Measurements from ENCODE around the gene C19orf33.

Gene C19orf33

DNA sequence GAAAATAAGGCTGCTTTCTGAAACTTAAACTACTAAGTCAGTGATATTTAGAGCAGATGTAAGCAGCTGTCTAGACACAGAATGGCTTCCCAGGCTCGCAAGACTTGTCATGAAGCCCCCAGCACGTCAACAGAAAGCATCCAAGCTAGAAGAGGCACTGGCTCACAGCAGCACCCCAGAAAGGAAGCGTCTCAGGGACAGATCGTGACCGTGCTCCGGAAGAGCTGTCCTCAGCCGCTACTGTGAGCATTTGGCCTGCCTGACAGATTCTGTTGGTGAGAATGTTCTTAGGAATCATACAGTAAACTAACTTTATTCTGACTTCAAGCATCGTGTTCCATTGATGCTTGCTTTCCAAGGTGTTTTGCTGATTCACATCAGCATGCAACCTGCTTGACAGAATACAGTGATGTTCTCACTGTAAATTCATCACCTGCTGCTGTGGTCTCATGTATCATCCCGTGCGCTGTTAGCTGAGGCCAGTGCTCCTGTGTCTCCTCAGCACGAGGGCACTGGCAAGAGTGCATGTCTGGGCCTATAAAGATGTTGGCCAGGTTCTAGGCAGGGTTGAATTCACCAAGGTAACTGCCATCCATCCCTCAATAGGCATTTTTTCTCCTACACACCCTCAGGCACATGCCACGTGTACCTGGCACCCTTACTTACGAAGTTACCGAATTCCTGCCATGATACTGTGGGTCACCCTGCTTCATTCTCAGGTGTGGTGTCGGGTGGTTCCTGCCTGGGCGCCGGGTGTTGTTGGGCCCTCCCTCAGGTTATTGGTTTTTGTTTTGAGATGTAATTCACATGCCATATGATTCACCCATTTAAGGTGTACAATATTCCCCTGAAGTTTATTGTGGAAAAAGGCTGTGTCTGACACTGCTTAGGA is 23.8 kb upstream of the C19orf33 start:
- no peak for DNase-seq

DNA sequence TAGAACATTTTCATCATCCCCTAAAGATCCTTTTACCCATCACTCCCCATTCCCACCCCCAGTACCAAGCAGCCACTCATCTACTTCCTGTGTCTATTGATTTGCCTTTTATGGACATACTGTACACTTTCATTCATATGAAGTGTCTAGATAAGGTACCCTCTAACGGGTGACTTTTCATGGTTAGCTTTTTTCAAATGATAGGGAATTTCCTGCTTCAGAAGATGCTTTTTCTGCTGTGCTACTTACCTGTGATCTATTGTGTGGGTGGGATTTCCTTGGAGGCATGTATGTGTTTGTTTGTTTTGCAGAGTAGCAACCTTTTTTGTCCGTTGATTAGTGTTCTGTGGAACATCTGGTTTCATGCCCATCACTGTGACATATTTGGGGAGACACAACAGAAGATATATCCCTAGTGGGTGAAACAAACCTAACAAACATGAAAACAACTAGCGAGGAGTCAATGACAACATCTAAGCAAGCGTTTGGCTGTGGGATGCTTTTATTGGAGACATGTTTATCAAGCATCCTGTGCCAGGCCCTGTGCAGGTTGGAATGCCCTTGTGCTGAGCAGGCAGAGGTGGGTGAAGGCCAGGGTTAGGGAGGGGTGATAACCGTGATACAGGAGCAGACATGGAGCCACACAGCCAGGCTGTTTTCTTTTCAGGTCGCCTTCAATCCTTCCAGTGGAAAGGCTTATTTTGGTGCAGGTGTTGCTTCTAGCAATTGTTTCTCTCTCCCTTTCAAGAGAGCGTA is 22.1 kb upstream of the C19orf33 start:
- no peak for DNase-seq

DNA sequence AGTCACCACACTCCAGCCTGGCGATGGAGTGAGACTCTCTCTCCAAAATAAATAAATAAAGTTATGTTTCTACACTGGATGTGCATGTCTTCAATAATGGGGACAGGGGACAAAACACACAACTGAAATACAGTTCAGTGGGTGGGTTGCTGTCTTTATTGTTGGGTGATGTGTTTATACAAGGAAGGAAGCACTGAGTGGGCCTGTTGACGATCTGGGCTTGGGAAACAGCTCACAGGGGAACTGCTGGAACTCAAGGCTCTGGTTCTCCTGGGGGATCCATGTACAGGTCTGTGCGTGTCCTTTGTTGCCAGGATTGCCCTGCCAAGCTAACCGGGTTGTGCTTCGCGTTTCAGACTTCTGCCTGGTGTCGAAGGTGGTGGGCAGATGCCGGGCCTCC is 20.8 kb upstream of the C19orf33 start:
- peak; percentile 45 for DNase-seq

DNA sequence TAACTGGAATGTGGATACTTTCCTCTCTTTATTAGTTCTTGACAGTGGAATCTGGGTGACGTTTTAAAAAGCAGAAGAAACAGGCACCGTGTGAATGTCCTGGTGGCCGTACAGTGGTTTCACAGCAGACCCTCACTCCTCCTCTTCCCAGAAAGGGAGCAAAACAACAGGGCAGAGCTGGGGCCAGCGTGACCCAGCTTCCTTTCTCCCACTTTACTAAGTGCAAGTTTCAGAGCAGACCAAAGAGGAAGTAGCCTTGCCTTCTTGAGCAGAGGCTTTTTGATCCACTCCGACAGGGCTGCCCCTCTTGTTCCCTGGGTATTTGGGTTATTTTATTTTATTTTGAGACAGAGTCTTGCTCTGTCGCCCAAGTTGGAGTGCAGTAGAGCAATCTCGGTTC is 19.6 kb upstream of the C19orf33 start:
- DNase-seq, result peak; percentile 73

DNA sequence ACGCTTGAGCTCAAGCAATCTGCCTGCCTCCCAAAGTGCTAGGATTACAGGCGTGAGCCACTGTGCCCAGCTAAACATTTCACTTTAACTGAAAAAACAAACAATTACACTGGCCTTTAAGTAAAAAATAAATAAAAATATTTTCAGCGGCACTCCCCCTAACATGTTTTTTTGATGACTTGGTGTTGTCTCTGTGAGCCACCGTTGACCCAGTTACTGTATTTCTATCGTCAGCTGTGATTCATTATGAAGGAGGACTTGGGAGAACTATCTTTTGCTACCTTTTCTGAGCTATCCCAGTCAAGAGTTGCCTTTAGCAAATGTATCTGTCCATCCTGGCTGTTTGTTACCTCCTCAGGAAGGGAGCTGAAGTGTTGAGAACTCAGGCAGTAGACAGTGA is 18.5 kb upstream of the C19orf33 start:
- no peak for DNase-seq

DNA sequence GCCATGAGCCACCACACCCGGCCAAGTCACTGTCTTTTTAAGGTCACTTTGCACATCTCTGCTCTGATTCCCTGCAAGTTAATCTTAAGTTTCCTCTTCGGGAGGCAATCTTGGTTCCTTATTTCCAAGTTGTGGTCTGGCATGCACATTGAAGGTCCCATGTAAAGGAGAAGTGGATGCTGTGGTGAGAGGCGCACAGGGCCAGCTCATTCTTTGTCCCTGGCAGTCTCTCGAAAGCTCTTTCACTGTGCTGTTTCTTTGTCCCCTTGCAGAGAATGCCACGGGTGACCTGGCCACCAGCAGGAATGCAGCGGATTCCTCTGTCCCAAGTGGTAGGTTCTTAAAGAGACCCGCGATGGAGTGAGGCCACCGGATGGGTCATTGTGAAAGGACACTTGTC is 16.4 kb upstream of the C19orf33 start:
- peak; percentile 89 for DNase-seq

DNA sequence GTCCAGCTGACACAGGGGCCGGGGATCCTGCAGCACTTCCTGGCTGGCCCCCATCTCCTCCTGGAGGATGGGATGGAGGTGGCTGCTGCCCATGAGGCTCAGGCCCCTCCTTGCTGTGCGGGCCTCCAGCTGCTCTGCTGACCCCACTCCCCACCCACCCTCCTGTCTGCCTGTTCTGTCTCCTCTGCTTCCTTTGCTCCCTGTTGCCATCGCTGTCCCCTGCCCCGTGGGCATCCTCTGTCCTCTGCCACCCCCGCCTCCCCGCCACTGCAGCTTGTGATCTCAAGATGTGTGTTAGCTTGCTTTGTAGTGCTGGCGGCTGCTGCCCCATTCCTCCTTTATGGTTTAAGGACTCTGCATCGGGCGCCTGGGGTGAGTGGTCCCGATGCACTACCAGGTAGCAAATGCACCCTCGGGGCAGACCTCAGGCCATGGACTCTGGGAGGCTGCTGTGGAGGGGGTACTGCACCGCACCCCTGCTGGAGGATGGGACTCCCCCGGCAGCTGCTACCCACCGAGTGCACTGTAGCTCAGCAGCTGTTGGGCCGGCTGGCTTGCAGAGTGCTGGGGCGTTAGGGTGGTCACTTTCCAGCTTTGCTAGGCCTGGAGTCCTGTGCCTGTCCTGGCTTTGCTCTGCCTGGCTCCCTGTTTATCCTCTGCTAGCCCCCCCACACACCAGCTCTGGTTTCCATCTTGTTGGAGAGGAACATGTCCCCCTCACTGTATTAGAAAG is 15.8 kb upstream of the C19orf33 start:
- DNase-seq, result no peak

DNA sequence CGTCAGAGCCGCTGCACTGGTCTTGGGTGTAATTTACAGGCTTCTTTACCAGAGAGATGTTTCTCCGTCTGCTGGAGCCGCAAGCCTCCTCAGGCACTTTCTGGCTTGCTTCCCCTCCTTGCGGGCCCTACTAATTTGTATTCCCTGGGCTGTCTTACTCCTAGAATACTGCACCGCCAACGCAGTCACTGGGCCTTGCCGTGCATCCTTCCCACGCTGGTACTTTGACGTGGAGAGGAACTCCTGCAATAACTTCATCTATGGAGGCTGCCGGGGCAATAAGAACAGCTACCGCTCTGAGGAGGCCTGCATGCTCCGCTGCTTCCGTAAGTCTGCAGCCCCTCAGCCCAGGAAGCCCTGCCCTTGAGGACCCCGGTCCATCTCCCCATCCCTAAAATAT is 14.1 kb upstream of the C19orf33 start:
- DNase-seq, result peak; percentile 20

DNA sequence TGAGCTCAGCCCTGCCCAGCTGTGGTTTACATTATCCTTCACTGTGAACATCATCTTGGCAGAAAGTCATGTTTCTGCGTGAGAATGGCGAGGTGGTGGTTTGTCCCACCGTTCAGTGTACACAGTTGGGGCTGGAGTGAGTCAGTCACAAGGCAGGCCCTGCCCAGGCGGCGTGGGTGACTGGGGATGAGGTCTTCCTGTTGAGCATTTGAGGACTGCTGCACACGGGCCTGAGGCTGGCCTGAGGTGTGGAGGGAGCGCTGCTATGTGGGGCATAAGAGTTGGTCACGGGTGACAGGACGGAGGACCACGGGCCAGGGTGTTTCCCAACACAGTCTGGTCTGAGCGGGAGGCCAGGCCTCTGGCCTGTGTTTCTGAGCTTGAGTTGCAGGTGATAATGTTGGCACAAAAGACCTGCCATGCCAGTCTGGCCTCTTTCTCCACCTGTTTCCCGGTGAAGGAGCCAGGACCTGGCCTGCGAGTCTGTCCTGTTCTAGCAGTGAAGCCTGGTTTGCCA is 13.4 kb upstream of the C19orf33 start:
- DNase-seq, result peak; percentile 12

DNA sequence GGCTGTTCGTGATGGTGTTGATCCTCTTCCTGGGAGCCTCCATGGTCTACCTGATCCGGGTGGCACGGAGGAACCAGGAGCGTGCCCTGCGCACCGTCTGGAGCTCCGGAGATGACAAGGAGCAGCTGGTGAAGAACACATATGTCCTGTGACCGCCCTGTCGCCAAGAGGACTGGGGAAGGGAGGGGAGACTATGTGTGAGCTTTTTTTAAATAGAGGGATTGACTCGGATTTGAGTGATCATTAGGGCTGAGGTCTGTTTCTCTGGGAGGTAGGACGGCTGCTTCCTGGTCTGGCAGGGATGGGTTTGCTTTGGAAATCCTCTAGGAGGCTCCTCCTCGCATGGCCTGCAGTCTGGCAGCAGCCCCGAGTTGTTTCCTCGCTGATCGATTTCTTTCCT is 12.2 kb upstream of the C19orf33 start:
- no peak for DNase-seq

DNA sequence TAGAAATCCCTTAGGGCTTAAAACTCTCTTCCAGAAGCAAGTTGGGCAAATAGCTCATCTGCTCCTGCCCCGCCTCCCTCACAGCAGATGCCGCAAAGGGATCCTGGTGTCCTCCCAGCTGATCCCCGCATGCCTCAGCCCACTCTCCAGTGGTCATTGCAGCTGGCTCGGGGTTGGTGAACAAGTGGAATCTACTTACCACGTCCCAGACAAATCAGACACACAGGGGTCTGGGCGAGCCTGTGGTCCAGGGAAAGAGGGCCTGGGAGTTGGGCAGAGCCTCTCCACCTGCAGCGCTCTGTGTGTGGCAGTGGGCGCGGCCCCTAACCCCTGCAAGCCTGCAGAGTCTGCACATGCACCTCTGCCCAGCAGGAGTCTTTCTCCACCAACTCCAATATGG is 10.8 kb upstream of the C19orf33 start:
- DNase-seq, result no peak

DNA sequence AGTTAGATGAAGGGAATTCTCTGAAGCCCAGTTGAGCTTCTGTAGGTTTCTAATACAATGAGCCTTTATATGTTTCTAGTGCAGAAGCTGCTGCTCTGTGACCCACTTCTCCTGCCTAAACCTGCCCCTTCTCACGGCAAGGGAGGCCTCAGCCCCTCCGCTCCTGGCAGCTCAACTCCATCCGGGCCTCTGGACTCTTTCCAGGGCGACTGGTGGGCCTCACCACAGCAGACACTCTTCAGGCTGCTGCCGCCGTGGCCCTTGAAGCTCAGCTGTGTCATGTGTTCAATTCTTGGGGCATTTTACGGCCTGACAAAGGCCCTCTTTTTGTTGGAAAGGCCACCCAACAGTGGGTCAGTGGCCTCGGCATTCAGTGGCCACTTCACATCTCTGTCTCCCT is 10.0 kb upstream of the C19orf33 start:
- no peak for DNase-seq

DNA sequence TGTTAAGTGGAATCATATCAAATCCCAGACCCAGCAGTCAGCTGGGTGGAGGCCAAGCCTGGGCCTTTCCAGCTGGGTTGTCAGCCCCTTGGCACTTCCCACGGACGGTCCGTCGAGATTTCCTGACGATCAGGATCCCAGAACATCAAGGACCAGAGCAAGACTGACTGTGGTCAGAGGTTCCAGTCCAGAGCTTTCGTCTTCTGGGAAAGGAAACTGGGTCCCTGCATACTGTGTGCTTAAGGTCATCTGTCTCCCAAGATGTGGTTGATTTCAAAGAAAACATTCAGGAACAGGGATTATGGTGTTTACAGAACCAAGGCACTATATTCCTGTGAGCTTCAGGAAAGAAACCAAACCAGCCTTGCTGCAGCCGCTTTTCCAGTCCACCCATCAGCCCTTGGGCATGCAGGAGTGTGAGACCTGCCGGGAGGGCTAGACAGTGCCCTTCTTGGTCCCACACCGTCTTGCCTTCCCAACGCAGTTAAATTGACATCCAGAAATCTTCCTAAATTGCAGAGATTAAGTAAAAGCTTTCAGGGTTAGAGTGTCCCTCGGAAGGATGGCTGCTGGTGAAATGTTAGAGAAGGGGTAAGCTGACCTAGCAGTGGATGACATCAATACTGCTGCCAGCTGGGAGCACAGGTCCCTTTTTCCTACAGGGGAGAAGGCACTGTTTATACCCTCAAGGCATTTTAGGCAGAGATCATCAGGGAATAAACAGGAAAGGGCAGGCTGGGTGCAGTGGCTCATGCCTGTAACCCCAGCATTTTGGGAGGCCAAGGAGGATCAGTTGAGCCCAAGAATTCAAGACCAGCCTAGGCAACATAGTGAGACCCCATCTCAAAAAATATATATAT is 5.0 kb upstream of the C19orf33 start:
- DNase-seq, result no peak

DNA sequence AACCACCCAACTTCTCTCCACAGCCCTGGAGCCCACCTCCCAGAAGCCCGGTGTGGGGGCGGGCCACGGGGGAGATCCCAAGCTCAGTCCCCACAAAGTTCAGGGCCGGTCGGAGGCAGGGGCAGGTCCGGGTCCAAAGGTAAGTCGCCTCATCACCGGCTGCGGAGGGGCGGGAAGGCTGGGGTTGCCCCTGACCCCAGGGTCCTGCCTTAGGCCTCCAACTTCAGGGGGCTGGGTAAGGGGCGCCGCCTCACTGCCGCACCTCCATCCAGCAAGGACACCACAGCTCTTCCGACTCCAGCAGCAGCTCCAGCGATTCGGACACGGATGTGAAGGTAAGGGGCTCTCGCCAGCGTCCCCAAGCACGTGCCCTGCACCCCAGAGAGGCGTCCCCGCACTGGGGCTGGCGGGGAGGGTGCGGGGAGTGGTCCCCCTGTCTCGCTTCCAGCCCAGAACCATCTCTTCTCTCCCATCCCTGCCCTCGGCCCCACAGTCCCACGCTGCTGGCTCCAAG is 358 bp downstream of the C19orf33 start:
- DNase-seq, result no peak

DNA sequence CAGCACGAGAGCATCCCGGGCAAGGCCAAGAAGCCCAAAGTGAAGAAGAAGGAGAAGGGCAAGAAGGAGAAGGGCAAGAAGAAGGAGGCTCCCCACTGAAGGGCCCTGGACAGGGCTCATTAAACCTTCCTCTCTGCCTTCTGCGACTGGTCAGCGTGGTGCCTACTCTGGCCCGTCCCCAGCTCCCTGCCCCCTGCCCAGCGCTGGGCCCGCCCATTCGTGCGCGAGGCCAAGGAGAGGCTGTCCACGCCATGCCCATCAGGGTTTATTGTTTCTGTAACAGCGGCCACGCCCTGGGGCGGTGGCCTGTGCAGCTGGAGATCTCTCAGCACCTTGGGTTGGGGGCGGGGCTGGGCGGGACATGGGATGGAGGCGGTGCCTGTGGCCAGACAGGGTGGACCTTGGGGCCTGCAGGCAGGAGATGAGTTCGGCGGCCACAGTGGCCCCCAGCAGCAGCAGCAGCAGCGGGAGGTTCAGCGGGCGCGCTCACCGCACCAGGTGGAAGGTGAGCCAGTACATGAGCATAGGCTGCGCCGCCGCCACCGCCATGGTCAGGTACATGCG is 897 bp downstream of the C19orf33 start:
- DNase-seq, result no peak

DNA sequence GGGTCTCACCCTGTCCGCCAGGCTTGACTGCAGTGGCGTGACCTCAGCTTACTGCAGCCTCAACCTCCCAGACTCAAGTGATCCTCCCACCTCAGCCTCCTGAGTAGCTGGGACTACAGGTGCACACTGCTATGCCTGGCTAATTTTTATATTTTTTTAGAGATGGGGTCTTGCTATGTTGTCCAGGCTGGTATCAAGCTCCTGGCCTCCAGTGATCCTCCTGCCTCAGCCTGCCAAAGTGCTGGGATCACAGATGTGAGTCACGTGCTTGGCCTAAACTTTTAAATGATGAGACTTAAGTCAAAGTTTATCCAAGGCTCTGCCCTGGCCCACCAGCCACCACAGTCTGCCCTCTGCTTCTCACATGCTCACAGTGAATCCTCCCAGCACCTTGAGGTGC is 2.2 kb downstream of the C19orf33 start:
- no peak for DNase-seq

DNA sequence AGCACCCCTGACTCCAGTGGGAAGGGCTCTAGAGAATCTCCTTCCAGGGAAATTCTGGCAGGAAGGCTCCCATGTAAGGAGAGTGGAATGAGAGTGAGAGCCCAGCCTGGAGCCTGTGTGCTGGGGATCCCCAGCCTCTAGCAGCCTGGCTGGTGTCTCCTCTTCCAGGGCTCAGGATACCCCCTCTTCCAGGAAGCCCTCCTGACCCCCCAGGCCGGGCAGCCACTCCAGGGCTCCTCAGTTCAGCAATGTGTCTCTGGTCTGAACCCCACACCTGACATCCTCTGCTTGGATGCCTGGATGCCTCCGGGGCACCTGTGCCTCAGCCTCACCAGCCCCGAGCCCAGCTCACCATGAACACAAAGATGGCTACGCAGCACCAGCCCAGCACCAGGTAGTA is 3.0 kb downstream of the C19orf33 start:
- DNase-seq, result no peak

DNA sequence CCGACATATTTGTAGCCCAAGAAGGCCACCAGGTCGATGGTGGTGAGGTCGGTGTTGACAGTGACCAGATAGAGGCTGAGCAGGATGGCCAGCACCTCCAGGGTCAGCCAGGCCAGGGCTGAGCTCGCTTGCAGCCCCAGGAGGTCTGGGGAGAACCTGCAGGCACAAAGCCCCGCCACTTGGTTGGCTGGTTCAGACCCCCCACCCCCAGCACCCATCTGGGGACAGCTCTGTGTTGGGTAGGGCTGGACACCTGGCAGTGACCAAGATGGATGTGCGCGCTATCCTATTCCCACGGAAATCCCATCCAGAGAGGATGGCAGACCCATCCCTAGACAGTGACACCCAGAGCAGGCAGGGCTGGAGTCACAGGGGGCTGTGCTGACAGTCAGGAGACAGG is 3.5 kb downstream of the C19orf33 start:
- DNase-seq, result no peak

DNA sequence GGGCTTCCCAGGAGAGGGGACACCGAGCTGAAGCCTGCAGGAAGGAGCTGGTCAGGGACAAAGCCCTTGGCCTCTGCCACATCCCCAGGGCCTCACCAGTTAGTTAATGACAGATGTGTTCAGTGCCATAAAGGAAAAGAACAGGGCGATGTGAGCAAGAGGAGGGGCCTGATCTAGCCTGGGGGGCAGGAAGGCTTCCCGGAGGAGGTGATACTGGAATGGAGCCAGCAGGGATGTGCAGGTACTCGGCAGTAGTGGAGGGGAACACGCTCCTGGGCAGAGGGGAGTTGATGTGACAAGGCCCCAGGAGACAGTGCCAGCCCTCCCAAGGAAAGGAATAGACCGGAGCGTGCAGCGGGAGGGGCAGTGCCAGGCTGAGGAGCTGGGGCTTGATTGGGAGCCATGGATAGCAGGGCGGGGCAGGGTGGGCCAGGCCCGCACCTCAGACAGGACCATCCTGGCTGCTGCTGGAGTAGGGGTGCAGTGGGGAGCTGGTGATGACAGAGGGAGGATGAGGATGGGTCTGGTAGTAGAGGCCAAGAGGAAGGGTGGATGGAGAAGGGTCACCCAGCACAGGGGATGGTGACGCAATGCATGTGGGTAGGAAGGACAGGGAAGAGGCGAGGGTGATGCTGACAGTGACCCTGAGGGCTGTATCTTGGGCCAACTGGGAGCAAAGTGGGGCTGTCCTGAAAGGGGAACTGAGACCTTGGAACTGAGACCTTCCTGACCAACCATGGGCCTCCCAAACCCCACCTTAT is 4.1 kb downstream of the C19orf33 start:
- DNase-seq, result peak; percentile 47

DNA sequence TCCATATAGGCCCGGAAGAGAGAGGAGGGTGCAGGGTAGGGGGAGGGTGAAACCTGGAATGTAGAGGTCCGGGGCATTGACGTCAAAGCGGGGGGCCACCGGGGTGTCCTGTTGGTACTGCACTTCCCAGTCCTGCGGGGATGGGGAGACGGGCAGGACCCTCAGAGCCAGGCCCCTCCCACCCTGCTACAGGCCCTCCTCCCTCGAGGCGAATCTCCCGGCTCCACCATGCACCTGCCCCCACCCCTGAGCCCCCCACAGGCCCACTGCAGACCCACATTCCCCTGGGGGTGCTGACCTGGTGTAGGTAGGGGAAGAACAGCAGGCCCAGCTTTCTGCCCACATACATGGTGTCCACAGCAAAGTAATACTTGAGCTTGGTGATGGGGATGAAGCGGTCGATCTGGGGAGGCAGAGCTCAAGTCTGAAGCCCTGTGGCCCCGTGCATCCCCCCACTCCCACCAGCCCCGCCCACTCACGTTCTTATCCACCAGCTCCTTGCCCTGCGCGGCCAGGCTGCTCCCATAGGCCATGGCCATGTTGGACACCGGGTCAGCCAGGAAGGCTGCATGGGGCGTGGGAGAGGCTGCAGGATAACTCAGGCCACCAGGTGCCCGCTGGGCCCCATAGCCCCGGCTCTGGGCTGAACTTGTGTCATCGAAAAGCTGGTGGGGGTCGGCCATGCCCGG is 5.0 kb downstream of the C19orf33 start:
- no peak for DNase-seq

Data from inflammatory macrophage treated with lipopolysaccharide for 4 hours (primary cell).